Aorta (tissue), 5 donors: Measurements from ENCODE around the gene LRRC57. TPM values are rescaled to one million over a fixed set of nuclear protein-coding genes. Genes with fewer than 3 reads are reported as not detected.

Experiments
- ATAC-seq: fragments of 200-7000 bp; cut with Tn5 transposase; one replicate; pipeline ENCODE4 v1.9.1; 2022; ENCODE audit warnings: moderate library complexity; ENCODE audit not compliant: low FRiP score
- DNase-seq, 2 donors: peaks; one replicate each; pipeline ENCODE4 v3.0.0-alpha.2; 2020
- H3K27ac ChIP-seq, 2 donors: one replicate each; pipeline ENCODE4 v1.5.1; 2013; ENCODE audit warnings: low read length in 2 of 2, mild to moderate bottlenecking in 2 of 2, moderate library complexity in 2 of 2, control low read depth in 1 of 2, inconsistent platforms in 1 of 2, low read depth in 1 of 2
- H3K27me3 ChIP-seq, 2 donors: one replicate each; pipeline ENCODE4 v1.6.1; 2013; ENCODE audit warnings: control low read depth in 1 of 2, low read length in 1 of 2, mild to moderate bottlenecking in 1 of 2, moderate library complexity in 1 of 2; ENCODE audit not compliant: insufficient read depth in 2 of 2, control insufficient read depth in 1 of 2
- H3K36me3 ChIP-seq, 2 donors: one replicate each; pipeline ENCODE4 v1.6.1; 2013; ENCODE audit warnings: control low read depth in 1 of 2, low read length in 1 of 2, mild to moderate bottlenecking in 1 of 2; ENCODE audit not compliant: insufficient read depth in 2 of 2, control insufficient read depth in 1 of 2
- H3K4me1 ChIP-seq, 2 donors: one replicate each; pipeline ENCODE4 v1.6.1; 2013; ENCODE audit warnings: low read length in 2 of 2, control low read depth in 1 of 2, mild to moderate bottlenecking in 1 of 2, moderate library complexity in 1 of 2; ENCODE audit not compliant: insufficient read depth in 2 of 2, control insufficient read depth in 1 of 2
- H3K4me3 ChIP-seq, 2 donors: one replicate each; pipeline ENCODE4 v1.5.1; 2013; ENCODE audit warnings: low read length in 2 of 2, control low read depth in 1 of 2, mild to moderate bottlenecking in 1 of 2
- H3K9me3 ChIP-seq: one replicate; pipeline ENCODE4 v1.6.1; 2013; ENCODE audit warnings: mild to moderate bottlenecking, low read length; ENCODE audit not compliant: control insufficient read depth
- WGBS, 2 donors: extraction: QIAGEN DNeasy Blood & Tissue Kit; methylation state at CpG; one replicate each; pipeline ENCODE4 v1.1.7; 2013; 5-methylcytosine and 5-hydroxymethylcytosine counted together
- intact Hi-C, 2 donors: fragments of 100-400 bp; cut with DNase I; formaldehyde crosslinking; loops; one replicate each; pipeline versions ENCODE4 v1.14.2 to v1.15.0; 2022
- polyA plus RNA-seq, 2 donors: library from polyadenylated mRNA; stranded (reverse); fragments of 200-250 nt; gene quantifications; one replicate each; pipeline ENCODE4 v1.2.3, GENCODE V29; 2013
- total RNA-seq, 2 donors: library from RNA; stranded (reverse); fragmentation: NEBNext Ultra II Directional; extraction: Animal tissue kit (Norgen Biotek cat#: 25700); gene quantifications; one replicate each; pipeline ENCODE4 v1.2.1, GENCODE V29; 2021
- donor health status: healthy with polysubstance abuse.
- donor health status: Bipolar disorder and iron deficiency.
- donor health status: DM: no; HTN: no; CAD: no.
- donor health status: DM: no; HTN: no; CAD: no.
- donor health status: DM: yes; HTN: yes; CAD: no.

Gene LRRC57
- total and polyA plus RNA-seq, 4 donors, result 5.1 to 20.8 (median 13.5) TPM

- 16 to 17% methylated on average over 4 of the region's 4 CpGs for WGBS, 2 donors
- Histone ChIP-seq H3K4me1 (peaks cover 0 to 4% of the 10 kb centered on the region in 2 donors), H3K4me3 (peak overlapping the region in 1 of 2 donors; percentile 24), H3K27me3 (no peaks in the 10 kb centered on the region), H3K36me3 (peaks cover 0 to 4% of the 10 kb centered on the region in 2 donors), H3K9me3 (no peaks in the 10 kb centered on the region), H3K27ac (peak overlapping the region in 1 of 2 donors; percentile 59)
- DNase-seq (no peak), ATAC-seq (no peak)
- intact Hi-C loops, result no loop called here
These were observed 35.6 kb upstream of the LRRC57 start for GRCh38 chr15:42584031-42584765.

- ATAC-seq (no peak), DNase-seq (no peak)
- intact Hi-C loops, result no loop called here
- Histone ChIP-seq H3K36me3 (peaks cover 0 to 4% of the 10 kb centered on the region in 2 donors), H3K4me3 (peak overlapping the region; percentile 11 to 28), H3K9me3 (no peaks in the 10 kb centered on the region), H3K4me1 (peaks cover 0 to 4% of the 10 kb centered on the region in 2 donors), H3K27ac (peak overlapping the region; percentile 21 to 46), H3K27me3 (no peaks in the 10 kb centered on the region)
- WGBS, 2 donors, result 31 to 39% methylated on average over 8 of the region's 8 CpGs
These were observed 34.2 kb upstream of the LRRC57 start for GRCh38 chr15:42582569-42583375.

DNA sequence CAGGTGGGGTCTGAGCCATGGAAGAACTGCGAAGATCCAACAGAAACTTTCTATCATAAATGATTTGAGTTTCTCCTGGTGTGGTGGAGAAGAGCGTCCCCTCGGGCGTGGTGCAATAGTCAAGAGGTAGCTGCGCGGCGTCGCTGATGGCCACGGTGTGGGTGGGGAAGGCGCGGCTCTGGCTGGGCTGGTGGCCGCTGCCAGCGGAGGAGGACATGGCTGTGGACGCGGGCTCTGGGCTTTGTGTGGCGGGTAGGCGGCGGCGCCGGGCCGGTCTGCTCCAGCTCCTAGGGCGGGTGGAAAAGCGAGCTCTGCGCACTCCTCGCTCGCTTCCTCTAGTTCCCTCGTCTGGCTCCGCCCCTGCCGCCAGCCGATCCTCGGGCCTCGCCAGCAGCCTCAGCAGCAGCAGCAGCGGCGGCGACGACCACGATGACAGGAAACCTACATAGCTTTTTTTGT is 32.7 kb upstream of the LRRC57 start:
- peak; percentile 94 for ATAC-seq
- Histone ChIP-seq H3K36me3 (peaks cover 0 to 3% of the 10 kb centered on the region in 2 donors), H3K9me3 (no peaks in the 10 kb centered on the region), H3K27ac (peak overlapping the region in 1 of 2 donors; percentile 42), H3K27me3 (no peaks in the 10 kb centered on the region), H3K4me3 (peak overlapping the region; percentile 2 to 33), H3K4me1 (peaks cover 2 to 4% of the 10 kb centered on the region in 2 donors)
- intact Hi-C loops, result no loop called here
- whole genome bisulfite sequencing, 2 donors, result 2% methylated on average over 37 of the region's 37 CpGs
- DNase-seq, result peak; percentile 95 to 96

DNA sequence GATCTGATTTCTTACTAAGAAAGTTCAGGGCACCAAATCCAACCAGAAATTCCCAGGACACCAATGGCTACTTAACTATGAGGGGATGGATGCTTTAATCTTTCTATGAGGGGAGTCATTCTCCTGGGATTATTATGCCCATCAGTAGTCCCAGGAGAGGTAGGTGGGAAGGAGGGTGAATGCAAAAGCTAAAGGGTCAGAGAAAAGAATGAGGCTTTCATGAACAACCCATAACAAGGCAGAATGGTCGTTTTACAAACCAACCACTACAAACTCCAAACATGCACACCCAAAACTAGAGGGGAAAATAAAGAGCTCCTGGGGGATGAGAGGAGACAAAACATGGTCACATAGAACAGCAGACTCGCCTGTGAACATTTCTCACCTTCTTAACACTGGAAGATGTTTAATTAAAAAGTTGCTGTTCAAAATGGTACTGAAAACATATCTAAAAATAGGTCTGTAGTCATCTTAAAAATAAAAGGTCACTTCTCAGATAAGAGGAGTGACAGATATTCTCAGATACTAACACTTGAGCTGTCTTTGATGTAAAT is 30.5 kb upstream of the LRRC57 start:
- intact Hi-C loops, result loop anchor here in 1 of 2 donors (5.0 kb wide), 2 partner anchors 38 to 87 kb away; partner anchors contain the start of gene ZNF106
- no peak overlapping the region for H3K4me3 ChIP-seq
- H3K4me1 ChIP-seq, result peaks cover 2 to 4% of the 10 kb centered on the region in 2 donors
- no peak for DNase-seq
- 79 to 88% methylated on average over 2 of the region's 2 CpGs for WGBS, 2 donors
- H3K27me3 ChIP-seq, result no peaks in the 10 kb centered on the region
- no peaks in the 10 kb centered on the region for H3K36me3 ChIP-seq
- no peaks in the 10 kb centered on the region for H3K9me3 ChIP-seq
- peak overlapping the region in 1 of 2 donors; percentile 24 for H3K27ac ChIP-seq
- ATAC-seq, result no peak

- intact Hi-C loops, result loop anchor here in 1 of 2 donors (5.0 kb wide), 2 partner anchors 40 to 85 kb away; partner anchors contain the start of gene ZNF106
- H3K4me3 ChIP-seq, result no peak overlapping the region
- peaks cover 0 to 2% of the 10 kb centered on the region in 2 donors for H3K4me1 ChIP-seq
- no peaks in the 10 kb centered on the region for H3K36me3 ChIP-seq
- H3K9me3 ChIP-seq, result no peaks in the 10 kb centered on the region
- H3K27me3 ChIP-seq, result no peaks in the 10 kb centered on the region
- ATAC-seq (no peak), DNase-seq (no peak)
- 0 to 1% methylated on average over 1 of the region's 1 CpG for WGBS, 2 donors
- H3K27ac ChIP-seq, result peak overlapping the region in 1 of 2 donors; percentile 50
These were observed 29.0 kb upstream of the LRRC57 start for GRCh38 chr15:42577514-42578031.

GRCh38 chr15:42576776-42577175 is 28.2 kb upstream of the LRRC57 start:
- 74 to 81% methylated on average over 1 of the region's 1 CpG for WGBS, 2 donors
- no peak for ATAC-seq
- no peaks in the 10 kb centered on the region for H3K9me3 ChIP-seq
- H3K27ac ChIP-seq, result no peak overlapping the region
- H3K27me3 ChIP-seq, result no peaks in the 10 kb centered on the region
- no peaks in the 10 kb centered on the region for H3K36me3 ChIP-seq
- peak overlapping the region in 1 of 2 donors; percentile 59 for H3K4me3 ChIP-seq
- intact Hi-C loops, result loop anchor here in 1 of 2 donors (5.0 kb wide), 2 partner anchors 41 to 84 kb away; partner anchors contain the start of gene ZNF106
- DNase-seq, result no peak
- H3K4me1 ChIP-seq, result peaks cover 0 to 2% of the 10 kb centered on the region in 2 donors

DNA sequence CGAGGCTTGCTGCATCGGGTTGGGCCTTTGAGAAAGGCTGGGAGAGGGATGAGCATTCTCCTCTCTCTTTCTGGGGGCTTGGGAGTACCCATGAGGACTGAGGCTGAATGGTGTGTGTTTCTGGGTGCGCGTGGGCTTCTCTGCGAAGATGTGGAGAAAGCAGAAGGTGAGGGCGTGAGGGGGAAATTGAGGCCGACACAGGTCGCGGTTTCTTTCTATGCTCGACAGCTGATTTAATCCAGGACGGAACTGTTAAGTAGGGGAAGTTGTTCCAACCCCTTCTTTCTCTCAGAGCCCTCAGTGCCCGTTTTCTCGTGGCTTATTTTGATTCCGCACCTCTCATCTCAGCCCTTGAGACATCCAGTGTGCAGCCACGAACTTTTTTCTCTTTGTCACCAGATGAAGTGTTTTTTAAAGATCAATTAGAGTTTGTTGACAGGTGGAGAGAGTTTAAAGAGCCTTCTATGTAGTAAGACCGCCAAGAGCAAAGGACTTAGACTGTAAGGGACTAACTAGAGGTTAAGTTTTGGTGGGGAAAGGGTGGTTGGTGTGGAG is 27.5 kb upstream of the LRRC57 start:
- ATAC-seq (no peak), DNase-seq (no peak)
- peak overlapping the region; percentile 59 to 72 for H3K4me3 ChIP-seq
- H3K27ac ChIP-seq, result peak overlapping the region; percentile 34 to 77
- no peaks in the 10 kb centered on the region for H3K36me3 ChIP-seq
- intact Hi-C loops, result loop anchor here in 1 of 2 donors (5.0 kb wide), 2 partner anchors 41 to 84 kb away; partner anchors contain the start of gene ZNF106
- no peaks in the 10 kb centered on the region for H3K27me3 ChIP-seq
- 2 to 3% methylated on average over 16 of the region's 16 CpGs for WGBS, 2 donors
- H3K4me1 ChIP-seq, result peaks cover 0 to 2% of the 10 kb centered on the region in 2 donors
- no peaks in the 10 kb centered on the region for H3K9me3 ChIP-seq
